NT2/D1 (cell line): ENCODE measurements around the gene RBBP9.

ENCODE experiments used
- SUZ12 ChIP-seq: IDR thresholded peaks from 2 replicates; pipeline ENCODE4 v1.6.1; 2011; ENCODE audit not compliant: insufficient read length, insufficient read depth; ENCODE audit errors: extremely low read depth
- YY1 ChIP-seq: IDR thresholded peaks from 2 replicates; pipeline ENCODE4 v1.6.1; 2011; ENCODE audit not compliant: insufficient read length, insufficient read depth

DNA sequence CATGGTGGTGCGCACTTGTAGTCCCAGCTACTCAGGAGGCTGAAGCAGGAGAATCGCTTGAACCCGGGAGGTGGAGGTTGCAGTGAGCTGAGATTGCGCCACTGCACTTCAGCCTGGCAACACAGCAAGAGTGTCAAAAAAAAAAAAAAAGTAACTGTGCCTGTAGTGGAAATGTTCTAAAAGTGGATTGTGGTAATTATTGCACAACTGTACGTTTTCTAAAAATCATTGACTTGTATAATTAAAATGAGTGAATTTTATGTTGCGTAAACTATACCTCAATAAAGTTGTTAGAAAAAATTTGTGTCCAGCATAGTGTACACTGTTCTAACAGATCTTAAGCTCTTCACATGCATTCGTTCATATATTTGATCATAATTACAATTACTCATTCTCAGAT is 16.2 kb upstream of the RBBP9 start:
- TF ChIP-seq SUZ12 (no peak), YY1 (no peak)
